HCT116 (cell line): ENCODE results near the gene CDH4. TPM values are rescaled to one million over a fixed set of nuclear protein-coding genes. Genes with fewer than 3 reads are reported as not detected.

Source experiments
- ATAC-seq: fragments of 200-7000 bp; cut with Tn5 transposase; 2 replicates; pipeline ENCODE4 v1.9.1; 2020; ENCODE audit warnings: mild to moderate bottlenecking, moderate library complexity
- BruUV-seq: library from RNA; stranded (reverse); fragments of 400-500 nt; replicated peaks from 2 replicates; lab custom pipeline; 2021; lab: Mats Ljungman, UMichigan
- CTCF ChIA-PET: fragments of 300-600 bp; sonication (Branson Sonifier 250); formaldehyde crosslinking; loops from one replicate; lab custom pipeline; 2021; ENCODE audit warnings: antibody characterized with exemption; lab: Charles Lee
- POLR2A ChIA-PET: fragments of 300-600, 350-600 bp; sonication (Branson Sonifier 250); formaldehyde crosslinking; loops from one replicate; lab custom pipeline; 2021; ENCODE audit warnings: antibody characterized with exemption; lab: Charles Lee
- RAD21 ChIA-PET, 2 experiments: fragments of 300-600 bp; sonication (Branson Sonifier 250); formaldehyde crosslinking; loops; one replicate each; lab custom pipeline; 2023; ENCODE audit warnings: low total read pairs in 2 of 2; ENCODE audit not compliant: uncharacterized antibody in 2 of 2, unreplicated experiment in 2 of 2, low non-redundant PET in 1 of 2; lab: Charles Lee
- DNase-seq: peaks from one replicate; pipeline ENCODE4 v3.0.0-alpha.2; 2010; ENCODE audit warnings: low read depth, low spot score
- H2AFZ ChIP-seq: fragments of 200-600 bp; shearing (Covaris generic), sonication (generic); 2 replicates; pipeline ENCODE4 v1.6.1; 2017; ENCODE audit warnings: low read depth, mixed run types, mixed read lengths, antibody characterized with exemption, low read length; ENCODE audit not compliant: poor library complexity, severe bottlenecking
- H3K27ac ChIP-seq: 2 replicates; pipeline ENCODE4 v1.5.1; 2012; ENCODE audit warnings: low read depth, low read length
- H3K27me3 ChIP-seq: fragments of 200-600 bp; sonication (generic); 2 replicates; pipeline ENCODE4 v1.6.1; 2016; ENCODE audit warnings: mixed run types, low read length, mixed read lengths; ENCODE audit not compliant: insufficient read depth
- H3K36me3 ChIP-seq, 2 experiments: fragments of 200-500 bp in 1 of 2; fragments of 200-600 bp in 1 of 2; sonication (Bioruptor generic) in 1 of 2; sonication (generic) in 1 of 2; 2 replicates each; pipeline versions ENCODE4 v1.5.1 to v1.6.1; 2014 to 2016; ENCODE audit warnings: low read length in 2 of 2, inconsistent platforms in 1 of 2, mixed read lengths in 1 of 2, mixed run types in 1 of 2; ENCODE audit not compliant: insufficient read depth in 2 of 2, control insufficient read depth in 1 of 2
- H3K4me1 ChIP-seq, 2 experiments: fragments of 200-600 bp in 1 of 2; sonication (generic) in 1 of 2; 2 replicates each; pipeline versions ENCODE4 v1.5.1 to v1.6.1; 2012 to 2017; ENCODE audit warnings: low read length in 2 of 2, inconsistent platforms in 1 of 2, mild to moderate bottlenecking in 1 of 2, mixed read lengths in 1 of 2, mixed run types in 1 of 2, moderate library complexity in 1 of 2; ENCODE audit not compliant: insufficient read depth in 2 of 2, control insufficient read depth in 1 of 2
- H3K4me2 ChIP-seq: fragments of 200-600 bp; sonication (generic); 2 replicates; pipeline ENCODE4 v1.6.1; 2017; ENCODE audit warnings: mixed run types, low read length, mixed read lengths
- H3K4me3 ChIP-seq, 2 experiments: fragments of 200-600 bp in 1 of 2; sonication (generic) in 1 of 2; replicated peaks in 1 of 2; 2 replicates each; pipeline ENCODE4 v1.5.1; 2011 to 2016; ENCODE audit warnings: low read length in 2 of 2, control low read depth in 1 of 2, low read depth in 1 of 2, mild to moderate bottlenecking in 1 of 2, mixed read lengths in 1 of 2, mixed run types in 1 of 2
- H3K79me2 ChIP-seq: fragments of 200-600 bp; sonication (generic); 2 replicates; pipeline ENCODE4 v1.6.1; 2017; ENCODE audit warnings: mild to moderate bottlenecking, mixed run types, low read length, moderate library complexity, mixed read lengths; ENCODE audit not compliant: insufficient read depth
- H3K9ac ChIP-seq: fragments of 200-600 bp; sonication (generic); 2 replicates; pipeline ENCODE4 v1.6.1; 2016; ENCODE audit warnings: low read length, mixed read lengths
- H3K9me2 ChIP-seq: fragments of 200-600 bp; sonication (generic), shearing (Covaris generic); 2 replicates; pipeline ENCODE4 v1.6.1; 2017; ENCODE audit warnings: mixed run types, mild to moderate bottlenecking, moderate library complexity; ENCODE audit not compliant: insufficient read depth
- H3K9me3 ChIP-seq, 2 experiments: fragments of 200-500 bp in 1 of 2; fragments of 200-600 bp in 1 of 2; sonication (Bioruptor generic) in 1 of 2; sonication (generic) in 1 of 2; 2 replicates each; pipeline ENCODE4 v1.6.1; 2014 to 2017; ENCODE audit warnings: low read length in 2 of 2, mixed read lengths in 2 of 2, inconsistent platforms in 1 of 2, low read depth in 1 of 2, mild to moderate bottlenecking in 1 of 2, mixed run types in 1 of 2, moderate library complexity in 1 of 2; ENCODE audit not compliant: control insufficient read depth in 1 of 2, insufficient read depth in 1 of 2
- H4K20me1 ChIP-seq: fragments of 200-600 bp; sonication (generic), shearing (Covaris generic); 2 replicates; pipeline ENCODE4 v1.6.1; 2017; ENCODE audit warnings: mixed run types, mild to moderate bottlenecking, moderate library complexity; ENCODE audit not compliant: insufficient read depth
- CBX3 ChIP-seq: IDR thresholded peaks from 2 replicates; pipeline ENCODE4 v1.6.1; 2012; ENCODE audit warnings: low read depth
- CEBPB ChIP-seq: IDR thresholded peaks from 2 replicates; pipeline ENCODE4 v1.6.1; 2012; ENCODE audit warnings: low read depth
- EGR1 ChIP-seq: IDR thresholded peaks from 2 replicates; pipeline ENCODE4 v1.6.1; 2012; ENCODE audit warnings: low read depth
- ELF1 ChIP-seq: IDR thresholded peaks from 2 replicates; pipeline ENCODE4 v1.6.1; 2012; ENCODE audit warnings: low read depth, borderline replicate concordance
- EZH2 ChIP-seq: fragments of 200-600 bp; sonication (generic); IDR thresholded peaks from 2 replicates; pipeline ENCODE4 v1.6.1; 2017; ENCODE audit warnings: antibody characterized with exemption, mixed run types
- EZH2phosphoT487 ChIP-seq: fragments of 200-600 bp; IDR thresholded peaks from 2 replicates; pipeline ENCODE4 v1.6.1; 2018; ENCODE audit warnings: antibody characterized with exemption, borderline replicate concordance
- JUND ChIP-seq: IDR thresholded peaks from 2 replicates; pipeline ENCODE4 v1.6.1; 2012
- RAD21 ChIP-seq: IDR thresholded peaks from 2 replicates; pipeline ENCODE4 v1.6.1; 2012; ENCODE audit warnings: low read depth, mild to moderate bottlenecking
- SRF ChIP-seq: IDR thresholded peaks from 2 replicates; pipeline ENCODE4 v1.6.1; 2012; ENCODE audit warnings: low read depth
- ZFX ChIP-seq: fragments of 450-650 bp; IDR thresholded peaks from 2 replicates; pipeline ENCODE4 v1.6.1; 2017
- ZNF274 ChIP-seq: fragments of 200-500 bp; sonication (Bioruptor generic); IDR thresholded peaks from 2 replicates; pipeline ENCODE4 v1.6.1; 2014; ENCODE audit warnings: mild to moderate bottlenecking, low read depth, low read length, inconsistent platforms
- intact Hi-C: fragments of 100-400 bp; cut with micrococcal nuclease; formaldehyde crosslinking; loops from 2 replicates; pipeline ENCODE4 v1.10.0; 2022
- total RNA-seq: library from RNA; stranded (reverse); gene quantifications from one replicate; pipeline ENCODE4 v1.2.1, GENCODE V29; 2021; ENCODE audit not compliant: unreplicated experiment
- TF ChIP-seq, protein P1 (sequence below): IDR thresholded peaks from 2 replicates; pipeline ENCODE4 v1.6.1; 2012
- TF ChIP-seq, protein P2 (sequence below): IDR thresholded peaks from 2 replicates; pipeline ENCODE4 v1.6.1; 2012
- TF ChIP-seq, protein P3 (sequence below): IDR thresholded peaks from 2 replicates; pipeline ENCODE4 v1.6.1; 2011; ENCODE audit warnings: mild to moderate bottlenecking, low read length, moderate library complexity; ENCODE audit not compliant: insufficient replicate concordance; ENCODE audit errors: extremely low read depth

Gene CDH4
- total RNA-seq, 1 experiment from 2014 or later = not detected

DNA sequence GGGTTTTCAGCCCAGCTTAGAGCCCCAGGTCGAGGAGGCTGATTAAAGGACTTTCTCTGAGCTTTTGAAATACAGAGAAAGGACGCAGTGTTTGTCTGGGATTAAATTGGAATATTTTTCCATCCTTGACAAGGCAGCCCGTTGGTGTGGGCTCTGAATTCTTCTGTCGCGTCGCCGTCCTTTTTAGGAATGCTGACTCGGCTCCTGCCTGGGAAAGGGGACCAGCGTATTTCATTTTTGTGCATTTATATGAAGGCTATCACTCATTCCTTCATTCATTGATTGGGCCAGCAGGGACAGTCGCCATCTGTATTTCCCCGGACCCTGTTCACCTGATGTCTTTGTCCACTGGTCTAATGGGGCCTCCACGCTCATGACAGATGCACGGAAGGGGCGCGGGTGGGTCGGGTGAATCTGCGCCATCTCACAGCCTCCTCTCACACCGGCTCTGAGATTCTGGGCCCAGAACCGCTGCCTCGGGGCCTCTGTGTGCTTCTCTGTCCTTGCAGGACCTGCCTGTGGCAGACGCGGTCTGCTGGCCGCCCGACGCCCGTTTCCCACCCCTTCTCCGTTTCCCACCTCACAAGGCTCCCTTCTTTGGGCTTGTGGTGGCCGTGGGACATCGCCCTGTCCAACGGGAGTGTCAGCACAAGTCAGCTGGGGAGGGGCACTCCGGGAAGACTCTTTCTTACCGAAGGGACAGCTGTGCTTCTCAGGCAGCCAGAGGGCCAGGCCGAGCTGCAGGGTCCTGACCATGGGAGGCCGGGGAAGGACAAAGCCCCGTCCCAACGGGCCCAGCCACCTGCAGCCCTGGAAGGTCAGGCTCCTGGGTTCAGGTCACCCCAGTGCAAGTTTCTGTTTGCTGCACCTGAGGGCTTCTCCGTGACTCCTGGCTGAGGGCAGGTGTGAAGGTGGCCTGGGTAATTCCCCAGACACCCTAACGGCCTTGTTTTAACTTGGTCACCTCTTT, 656.3 kb downstream of the CDH4 start:
- TF ChIP-seq ZNF274 (no peak), ZFX (no peak), RAD21 (no peak), EGR1 (no peak), JUND (no peak), ELF1 (no peak), CEBPB (no peak), EZH2phosphoT487 (no peak), EZH2 (no peak), SRF (no peak), CBX3 (no peak)
- TF ChIP-seq, protein P1, sequence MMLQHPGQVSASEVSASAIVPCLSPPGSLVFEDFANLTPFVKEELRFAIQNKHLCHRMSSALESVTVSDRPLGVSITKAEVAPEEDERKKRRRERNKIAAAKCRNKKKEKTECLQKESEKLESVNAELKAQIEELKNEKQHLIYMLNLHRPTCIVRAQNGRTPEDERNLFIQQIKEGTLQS = no peak
- TF ChIP-seq, protein P2, sequence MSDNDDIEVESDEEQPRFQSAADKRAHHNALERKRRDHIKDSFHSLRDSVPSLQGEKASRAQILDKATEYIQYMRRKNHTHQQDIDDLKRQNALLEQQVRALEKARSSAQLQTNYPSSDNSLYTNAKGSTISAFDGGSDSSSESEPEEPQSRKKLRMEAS = no peak
- TF ChIP-seq, protein P3, sequence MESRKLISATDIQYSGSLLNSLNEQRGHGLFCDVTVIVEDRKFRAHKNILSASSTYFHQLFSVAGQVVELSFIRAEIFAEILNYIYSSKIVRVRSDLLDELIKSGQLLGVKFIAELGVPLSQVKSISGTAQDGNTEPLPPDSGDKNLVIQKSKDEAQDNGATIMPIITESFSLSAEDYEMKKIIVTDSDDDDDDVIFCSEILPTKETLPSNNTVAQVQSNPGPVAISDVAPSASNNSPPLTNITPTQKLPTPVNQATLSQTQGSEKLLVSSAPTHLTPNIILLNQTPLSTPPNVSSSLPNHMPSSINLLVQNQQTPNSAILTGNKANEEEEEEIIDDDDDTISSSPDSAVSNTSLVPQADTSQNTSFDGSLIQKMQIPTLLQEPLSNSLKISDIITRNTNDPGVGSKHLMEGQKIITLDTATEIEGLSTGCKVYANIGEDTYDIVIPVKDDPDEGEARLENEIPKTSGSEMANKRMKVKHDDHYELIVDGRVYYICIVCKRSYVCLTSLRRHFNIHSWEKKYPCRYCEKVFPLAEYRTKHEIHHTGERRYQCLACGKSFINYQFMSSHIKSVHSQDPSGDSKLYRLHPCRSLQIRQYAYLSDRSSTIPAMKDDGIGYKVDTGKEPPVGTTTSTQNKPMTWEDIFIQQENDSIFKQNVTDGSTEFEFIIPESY = no peak
- Histone ChIP-seq H4K20me1 (no peaks in the 10 kb centered on the region), H3K4me1 (no peaks in the 10 kb centered on the region), H3K4me2 (no peak overlapping the region), H3K9ac (no peak overlapping the region), H3K27me3 (no peaks in the 10 kb centered on the region; the same call in 1 of the 2 replicates), H3K27ac (no peak overlapping the region), H3K9me3 (no peaks in the 10 kb centered on the region; a peak in 1 of 4 replicates), H3K79me2 (no peaks in the 10 kb centered on the region), H3K4me3 (no peak overlapping the region), H3K9me2 (no peaks in the 10 kb centered on the region), H3K36me3 (no peaks in the 10 kb centered on the region), H2AFZ (no peak overlapping the region)
- intact Hi-C loops = no loop called here
- no peak for ATAC-seq
- ChIA-PET POLR2A (no interaction called here), RAD21 (no interaction called here), CTCF (interaction anchor here (2.8 kb wide), 1 partner anchor 12 kb away, joined by 6 read pairs; no protein-coding TSS in a partner anchor)
- no TSS peak for BruUV-seq
- no peak for DNase-seq
